Neural cell (in vitro differentiated cells): ENCODE measurements around the gene ATXN1L. TPM values are rescaled to one million over a fixed set of nuclear protein-coding genes. Genes with fewer than 3 reads are reported as not detected.

ENCODE experiments used
- polyA plus RNA-seq: library from polyadenylated mRNA; depleted of rRNA; stranded (reverse); fragments of >200 nt; gene quantifications from 2 replicates; pipeline ENCODE4 v1.2.3, GENCODE V29; 2014

ATXN1L gene
- polyA plus RNA-seq, 1 donor from 2014 or later = 9.5 TPM

Other genes starting within 250 kb of the ATXN1L start
- gene MARVELD3, start 219.8 kb upstream of the ATXN1L start, polyA plus RNA-seq = not detected in 2 replicates
- gene PHLPP2, start 121.3 kb upstream of the ATXN1L start, polyA plus RNA-seq = 10.2 and 11.0 TPM in 2 replicates
- gene AP1G1, start 37.1 kb upstream of the ATXN1L start, polyA plus RNA-seq = 57.1 and 62.2 TPM in 2 replicates
- 128 and 148 TPM in 2 replicates for gene ZNF821, start 38.2 kb downstream of the ATXN1L start, polyA plus RNA-seq
- 389 and 461 TPM in 2 replicates for gene IST1, start 49.6 kb downstream of the ATXN1L start, polyA plus RNA-seq
- 0.16 and 0.22 TPM in 2 replicates for gene PKD1L3, start 154.4 kb downstream of the ATXN1L start, polyA plus RNA-seq
- gene DHODH, start 162.8 kb downstream of the ATXN1L start, polyA plus RNA-seq = 3.5 and 3.8 TPM in 2 replicates
- gene HP, start 208.5 kb downstream of the ATXN1L start, polyA plus RNA-seq = not detected in 2 replicates
- 0.31 TPM in 1 of 2 replicates, not detected in the other for gene HPR, start 217.2 kb downstream of the ATXN1L start, polyA plus RNA-seq
- gene TXNL4B, start 247.6 kb downstream of the ATXN1L start, polyA plus RNA-seq = 26.2 and 26.7 TPM in 2 replicates
- 48.0 and 55.6 TPM in 2 replicates for gene DHX38, start 247.9 kb downstream of the ATXN1L start, polyA plus RNA-seq